ENCODE results near the gene RNF6.

DNA sequence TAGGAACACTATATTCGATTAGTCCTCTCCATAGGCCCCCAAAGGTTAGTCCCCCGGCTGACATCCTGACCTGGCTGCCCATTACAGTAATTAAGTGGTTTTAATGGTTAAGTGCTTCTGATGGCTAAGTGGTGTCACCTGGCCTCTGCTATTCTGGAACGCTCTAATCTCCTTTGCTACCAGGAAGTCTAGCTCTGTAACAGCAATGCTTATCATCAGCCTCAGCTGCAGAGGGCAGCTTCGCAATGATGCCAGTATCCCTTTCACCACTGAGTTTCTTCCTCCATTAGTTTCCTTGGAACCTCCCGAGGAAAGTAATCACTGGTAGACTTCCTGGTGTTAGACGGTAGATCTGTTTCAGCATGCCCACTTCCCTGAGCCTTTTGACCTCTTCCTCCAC is 8.6 kb upstream of the RNF6 start:
- TF ChIP-seq CTCF (conservative IDR thresholded peaks at IDR 0.05 in 1 of 2, IDR thresholded peaks at IDR 0.05 in 1 of 2; ENCODE audit: low read depth in 1 of 2, low read length in 2 of 2) (no peak), EZH2 (IDR thresholded peaks at IDR 0.05; ENCODE audit: low read length, missing control alignments) (no peak)

Measured in fibroblast of lung (primary cell).